HCT116 (cell line): ENCODE measurements around the gene MRLN. TPM values are rescaled to one million over a fixed set of nuclear protein-coding genes. Genes with fewer than 3 reads are reported as not detected.
"Not testable (repeated sequence)": the region's sequence is repeated elsewhere in the genome, so short reads cannot be mapped to it uniquely, and the experiment has no call there.

Experiments used
- ATAC-seq: fragments of 200-7000 bp; cut with Tn5 transposase; 2 replicates; pipeline ENCODE4 v1.9.1; 2020; ENCODE audit warnings: mild to moderate bottlenecking, moderate library complexity
- BruUV-seq: library from RNA; stranded (reverse); fragments of 400-500 nt; replicated peaks from 2 replicates; lab custom pipeline; 2021; lab: Mats Ljungman, UMichigan
- CTCF ChIA-PET: fragments of 300-600 bp; sonication (Branson Sonifier 250); formaldehyde crosslinking; loops from one replicate; lab custom pipeline; 2021; ENCODE audit warnings: antibody characterized with exemption; lab: Charles Lee
- POLR2A ChIA-PET: fragments of 300-600, 350-600 bp; sonication (Branson Sonifier 250); formaldehyde crosslinking; loops from one replicate; lab custom pipeline; 2021; ENCODE audit warnings: antibody characterized with exemption; lab: Charles Lee
- RAD21 ChIA-PET, 2 experiments: fragments of 300-600 bp; sonication (Branson Sonifier 250); formaldehyde crosslinking; loops; one replicate each; lab custom pipeline; 2023; ENCODE audit warnings: low total read pairs in 2 of 2; ENCODE audit not compliant: uncharacterized antibody in 2 of 2, unreplicated experiment in 2 of 2, low non-redundant PET in 1 of 2; lab: Charles Lee
- DNase-seq: peaks from one replicate; pipeline ENCODE4 v3.0.0-alpha.2; 2010; ENCODE audit warnings: low read depth, low spot score
- H2AFZ ChIP-seq: fragments of 200-600 bp; shearing (Covaris generic), sonication (generic); 2 replicates; pipeline ENCODE4 v1.6.1; 2017; ENCODE audit warnings: low read depth, mixed run types, mixed read lengths, antibody characterized with exemption, low read length; ENCODE audit not compliant: poor library complexity, severe bottlenecking
- H3K27ac ChIP-seq: 2 replicates; pipeline ENCODE4 v1.5.1; 2012; ENCODE audit warnings: low read depth, low read length
- H3K27me3 ChIP-seq: fragments of 200-600 bp; sonication (generic); 2 replicates; pipeline ENCODE4 v1.6.1; 2016; ENCODE audit warnings: mixed run types, low read length, mixed read lengths; ENCODE audit not compliant: insufficient read depth
- H3K36me3 ChIP-seq, 2 experiments: fragments of 200-500 bp in 1 of 2; fragments of 200-600 bp in 1 of 2; sonication (Bioruptor generic) in 1 of 2; sonication (generic) in 1 of 2; 2 replicates each; pipeline versions ENCODE4 v1.5.1 to v1.6.1; 2014 to 2016; ENCODE audit warnings: low read length in 2 of 2, inconsistent platforms in 1 of 2, mixed read lengths in 1 of 2, mixed run types in 1 of 2; ENCODE audit not compliant: insufficient read depth in 2 of 2, control insufficient read depth in 1 of 2
- H3K4me1 ChIP-seq, 2 experiments: fragments of 200-600 bp in 1 of 2; sonication (generic) in 1 of 2; 2 replicates each; pipeline versions ENCODE4 v1.5.1 to v1.6.1; 2012 to 2017; ENCODE audit warnings: low read length in 2 of 2, inconsistent platforms in 1 of 2, mild to moderate bottlenecking in 1 of 2, mixed read lengths in 1 of 2, mixed run types in 1 of 2, moderate library complexity in 1 of 2; ENCODE audit not compliant: insufficient read depth in 2 of 2, control insufficient read depth in 1 of 2
- H3K4me2 ChIP-seq: fragments of 200-600 bp; sonication (generic); 2 replicates; pipeline ENCODE4 v1.6.1; 2017; ENCODE audit warnings: mixed run types, low read length, mixed read lengths
- H3K4me3 ChIP-seq, 2 experiments: fragments of 200-600 bp in 1 of 2; sonication (generic) in 1 of 2; replicated peaks in 1 of 2; 2 replicates each; pipeline ENCODE4 v1.5.1; 2011 to 2016; ENCODE audit warnings: low read length in 2 of 2, control low read depth in 1 of 2, low read depth in 1 of 2, mild to moderate bottlenecking in 1 of 2, mixed read lengths in 1 of 2, mixed run types in 1 of 2
- H3K79me2 ChIP-seq: fragments of 200-600 bp; sonication (generic); 2 replicates; pipeline ENCODE4 v1.6.1; 2017; ENCODE audit warnings: mild to moderate bottlenecking, mixed run types, low read length, moderate library complexity, mixed read lengths; ENCODE audit not compliant: insufficient read depth
- H3K9ac ChIP-seq: fragments of 200-600 bp; sonication (generic); 2 replicates; pipeline ENCODE4 v1.6.1; 2016; ENCODE audit warnings: low read length, mixed read lengths
- H3K9me2 ChIP-seq: fragments of 200-600 bp; sonication (generic), shearing (Covaris generic); 2 replicates; pipeline ENCODE4 v1.6.1; 2017; ENCODE audit warnings: mixed run types, mild to moderate bottlenecking, moderate library complexity; ENCODE audit not compliant: insufficient read depth
- H3K9me3 ChIP-seq, 2 experiments: fragments of 200-500 bp in 1 of 2; fragments of 200-600 bp in 1 of 2; sonication (Bioruptor generic) in 1 of 2; sonication (generic) in 1 of 2; 2 replicates each; pipeline ENCODE4 v1.6.1; 2014 to 2017; ENCODE audit warnings: low read length in 2 of 2, mixed read lengths in 2 of 2, inconsistent platforms in 1 of 2, low read depth in 1 of 2, mild to moderate bottlenecking in 1 of 2, mixed run types in 1 of 2, moderate library complexity in 1 of 2; ENCODE audit not compliant: control insufficient read depth in 1 of 2, insufficient read depth in 1 of 2
- H4K20me1 ChIP-seq: fragments of 200-600 bp; sonication (generic), shearing (Covaris generic); 2 replicates; pipeline ENCODE4 v1.6.1; 2017; ENCODE audit warnings: mixed run types, mild to moderate bottlenecking, moderate library complexity; ENCODE audit not compliant: insufficient read depth
- CEBPB ChIP-seq: IDR thresholded peaks from 2 replicates; pipeline ENCODE4 v1.6.1; 2012; ENCODE audit warnings: low read depth
- FOSL1 ChIP-seq: IDR thresholded peaks from 2 replicates; pipeline ENCODE4 v1.6.1; 2012; ENCODE audit warnings: low read depth
- MAX ChIP-seq: IDR thresholded peaks from 2 replicates; pipeline ENCODE4 v1.6.1; 2012
- POLR2A ChIP-seq: IDR thresholded peaks from 2 replicates; pipeline ENCODE4 v1.7.0; 2011; ENCODE audit warnings: borderline replicate concordance; ENCODE audit not compliant: insufficient read depth, insufficient read length; ENCODE audit errors: extremely low read depth
- RAD21 ChIP-seq: IDR thresholded peaks from 2 replicates; pipeline ENCODE4 v1.6.1; 2012; ENCODE audit warnings: low read depth, mild to moderate bottlenecking
- SP1 ChIP-seq: IDR thresholded peaks from 2 replicates; pipeline ENCODE4 v1.6.1; 2012; ENCODE audit warnings: low read depth
- SRF ChIP-seq: IDR thresholded peaks from 2 replicates; pipeline ENCODE4 v1.6.1; 2012; ENCODE audit warnings: low read depth
- TCF7L2 ChIP-seq: IDR thresholded peaks from 2 replicates; pipeline ENCODE4 v1.7.0; 2011; ENCODE audit warnings: borderline replicate concordance, inconsistent platforms; ENCODE audit not compliant: insufficient read depth, insufficient read length; ENCODE audit errors: extremely low read depth
- ZBTB33 ChIP-seq: IDR thresholded peaks from 2 replicates; pipeline ENCODE4 v1.6.1; 2011; ENCODE audit warnings: mild to moderate bottlenecking, low read length, moderate library complexity; ENCODE audit not compliant: insufficient replicate concordance; ENCODE audit errors: extremely low read depth
- ZFX ChIP-seq: fragments of 450-650 bp; IDR thresholded peaks from 2 replicates; pipeline ENCODE4 v1.6.1; 2017
- intact Hi-C: fragments of 100-400 bp; cut with micrococcal nuclease; formaldehyde crosslinking; loops from 2 replicates; pipeline ENCODE4 v1.10.0; 2022
- total RNA-seq: library from RNA; stranded (reverse); gene quantifications from one replicate; pipeline ENCODE4 v1.2.1, GENCODE V29; 2021; ENCODE audit not compliant: unreplicated experiment

Gene MRLN
- total RNA-seq, 1 experiment from 2014 or later, result not detected

- BruUV-seq, result no TSS peak
- no peak overlapping the region for H3K9ac ChIP-seq
- H3K4me3 ChIP-seq, result no peak overlapping the region
- H3K9me2 ChIP-seq, result no peaks in the 10 kb centered on the region
- DNase-seq, result no peak
- RAD21 ChIA-PET, result no interaction called here
- H3K27ac ChIP-seq, result no peak overlapping the region
- H3K4me1 ChIP-seq, result no peaks in the 10 kb centered on the region
- CTCF ChIA-PET, result no interaction called here
- no peaks in the 10 kb centered on the region for H3K79me2 ChIP-seq
- H4K20me1 ChIP-seq, result no peaks in the 10 kb centered on the region
- TF ChIP-seq MAX, result no peak
- TF ChIP-seq CEBPB, result no peak
- no peak for TF ChIP-seq TCF7L2
- intact Hi-C loops, result no loop called here
- H3K36me3 ChIP-seq, result no peaks in the 10 kb centered on the region
- ATAC-seq, result no peak
- 0 out of 2 replicates have a peak, but pooled peaks cover 9% of the 10 kb centered on the region for H3K27me3 ChIP-seq
- H2AFZ ChIP-seq, result no peak overlapping the region
- no peak overlapping the region for H3K4me2 ChIP-seq
- POLR2A ChIA-PET, result no interaction called here
- H3K9me3 ChIP-seq, result no peaks in the 10 kb centered on the region
Measured at GRCh38 chr10:59748834-59749233, 4.4 kb downstream of the MRLN start.

GRCh38 chr10:59745163-59745650 lies 8.0 kb downstream of the MRLN start:
- no TSS peak for BruUV-seq
- intact Hi-C loops, result no loop called here
- no peaks in the 10 kb centered on the region for H3K36me3 ChIP-seq

GRCh38 chr10:59744762-59745161 lies 8.5 kb downstream of the MRLN start:
- intact Hi-C loops, CTCF ChIA-PET, DNase-seq: not testable (repeated sequence)

More at GRCh38 chr10:59745163-59745650, 8.0 kb downstream of the MRLN start:
- Histone ChIP-seq H4K20me1 (no peaks in the 10 kb centered on the region), H3K4me2 (no peak overlapping the region), H3K9me2 (no peaks in the 10 kb centered on the region), H3K9me3 (no peaks in the 10 kb centered on the region), H3K27ac (no peak overlapping the region), H3K4me3 (no peak overlapping the region)
- CTCF ChIA-PET, result no interaction called here
- DNase-seq, result no peak
- POLR2A ChIA-PET, result no interaction called here
- TF ChIP-seq FOSL1 (no peak), SP1 (no peak), ZFX (no peak), ZBTB33 (no peak), RAD21 (no peak), POLR2A (no peak), SRF (no peak)
- TF ChIP-seq, all 23 proteins: peak for 0
- Histone ChIP-seq H2AFZ (no peak overlapping the region), H3K79me2 (no peaks in the 10 kb centered on the region), H3K9ac (no peak overlapping the region), H3K4me1 (no peaks in the 10 kb centered on the region), H3K27me3 (no peaks in the 10 kb centered on the region)
- no peak for ATAC-seq
- RAD21 ChIA-PET, result interaction anchor here in 1 of 2 experiments (0.7 kb wide), 1 partner anchor 96 kb away, joined by 3 read pairs; no protein-coding TSS in a partner anchor

More at GRCh38 chr10:59744762-59745161, 8.5 kb downstream of the MRLN start:
- H3K9me2 ChIP-seq, H4K20me1 ChIP-seq, H3K79me2 ChIP-seq, H3K27me3 ChIP-seq, H3K4me2 ChIP-seq, H3K9me3 ChIP-seq, H2AFZ ChIP-seq, BruUV-seq, H3K4me1 ChIP-seq, H3K4me3 ChIP-seq, ATAC-seq, H3K27ac ChIP-seq, POLR2A ChIA-PET, H3K36me3 ChIP-seq, H3K9ac ChIP-seq: not testable (repeated sequence)
- RAD21 ChIA-PET, result interaction anchor here in 1 of 2 experiments (0.7 kb wide), 1 partner anchor 95 kb away, joined by 3 read pairs; no protein-coding TSS in a partner anchor
